Brain pericyte (primary cell): ENCODE results near the gene C5orf24.
"Not testable (repeated sequence)": the region's sequence is repeated elsewhere in the genome, so short reads cannot be mapped to it uniquely, and the experiment has no call there.

Experiments used
- DNase-seq: peaks from one replicate; pipeline ENCODE4 v3.0.0-alpha.2; 2012; ENCODE audit warnings: low read depth, low spot score

Gene C5orf24

DNA sequence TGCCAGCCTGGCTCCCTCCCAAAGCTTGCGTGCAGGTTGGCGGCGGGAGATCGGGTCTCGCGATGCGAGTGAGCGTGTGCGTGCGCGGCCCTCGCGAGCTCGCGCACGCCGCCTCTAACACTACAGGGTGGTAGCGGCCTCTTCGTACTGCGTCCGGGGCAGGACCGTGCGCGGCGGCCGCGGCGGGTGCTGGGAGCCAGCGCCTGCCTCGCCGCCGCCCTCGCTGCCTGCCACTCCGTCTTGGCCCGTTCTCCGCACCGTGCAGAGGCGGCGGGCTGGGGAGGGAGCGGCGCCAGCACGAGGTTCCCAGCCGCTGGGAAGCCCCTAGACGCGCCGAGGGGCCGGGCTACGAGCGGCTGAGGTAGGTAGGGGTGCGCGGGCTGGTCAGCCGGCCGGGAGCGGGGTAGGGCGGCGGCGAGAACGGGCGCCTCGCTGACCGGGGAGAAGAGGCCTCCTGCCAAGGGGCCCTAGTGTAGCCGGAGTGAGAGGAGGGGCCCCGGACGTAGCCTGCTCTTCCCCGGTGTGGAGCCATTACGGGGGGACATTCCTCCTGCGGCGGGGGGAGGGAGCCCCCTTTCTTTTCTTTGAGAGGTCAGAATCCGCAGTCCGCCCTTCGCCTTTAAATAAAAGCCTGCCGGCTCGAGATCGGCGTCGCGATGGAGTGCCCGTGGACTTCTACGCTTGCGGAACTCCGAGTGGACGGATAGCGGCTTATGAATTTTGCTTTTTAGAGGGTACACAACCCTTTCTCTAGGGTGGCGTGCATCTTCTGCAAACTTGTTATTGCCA, at the start of gene C5orf24:
Gene C5orf24, plus strand, starts transcription at position 117 of the 789 bp plus-strand sequence. CDS start 8,933 bp downstream, outside the sequence.
- DNase-seq = peak; percentile 93

DNA sequence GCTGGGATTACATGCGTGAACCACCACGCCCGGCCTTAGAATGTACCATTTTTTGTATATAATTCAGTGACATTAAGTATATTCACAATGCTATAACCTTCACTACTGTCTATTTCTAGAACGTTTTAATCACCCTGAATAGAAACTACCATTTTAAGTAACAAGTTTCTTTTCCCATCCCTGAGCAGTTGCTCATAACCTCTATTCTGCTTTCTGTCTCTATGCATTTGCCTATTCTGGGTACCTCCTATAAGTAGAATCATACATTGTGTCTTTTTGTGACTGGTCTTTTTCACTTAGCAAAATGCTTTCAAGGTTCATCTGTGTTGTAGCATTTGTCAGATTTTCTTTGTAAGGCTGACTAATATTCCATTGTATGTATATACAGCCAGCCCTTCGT, 47.3 kb upstream of the C5orf24 start:
- no peak for DNase-seq

DNA sequence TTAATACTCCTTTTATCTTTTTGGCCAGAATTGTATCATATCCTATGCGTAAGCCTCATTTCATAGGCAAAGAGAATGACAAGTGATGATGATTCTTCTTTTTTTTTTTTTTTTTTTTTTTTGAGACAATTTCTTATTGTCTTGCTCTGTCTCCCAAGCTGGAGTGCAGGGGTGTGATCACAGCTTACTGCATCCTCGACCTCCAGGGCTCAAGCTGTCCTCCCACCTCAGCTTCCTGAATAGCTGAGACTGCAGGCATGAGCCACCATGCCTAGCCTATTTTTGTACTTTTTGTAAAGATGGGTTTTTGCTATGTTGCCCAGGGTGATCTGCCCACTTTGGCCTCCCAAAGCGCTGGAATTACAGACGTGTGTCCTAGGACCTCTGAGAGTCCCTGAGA, 41.9 kb upstream of the C5orf24 start:
- no peak for DNase-seq

DNA sequence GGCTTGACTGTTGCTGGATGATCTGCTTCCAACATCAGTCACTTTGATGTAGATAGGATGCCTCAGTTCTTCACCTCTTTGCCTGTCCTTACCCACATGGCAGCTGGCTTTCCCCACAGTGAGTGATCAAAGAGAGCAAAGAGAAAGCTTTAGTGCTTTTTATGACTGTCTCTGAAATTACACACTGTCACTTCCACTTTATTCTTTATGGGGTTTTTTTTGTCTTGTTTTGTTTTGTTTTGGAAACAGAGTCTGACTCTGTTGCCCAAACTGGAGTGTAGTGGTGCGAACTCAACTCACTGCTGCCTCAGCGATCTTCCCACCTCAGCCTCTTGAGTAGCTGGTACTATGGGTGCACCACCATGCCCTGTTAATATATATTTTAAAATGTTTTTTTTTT, 32.4 kb upstream of the C5orf24 start:
- no peak for DNase-seq

DNA sequence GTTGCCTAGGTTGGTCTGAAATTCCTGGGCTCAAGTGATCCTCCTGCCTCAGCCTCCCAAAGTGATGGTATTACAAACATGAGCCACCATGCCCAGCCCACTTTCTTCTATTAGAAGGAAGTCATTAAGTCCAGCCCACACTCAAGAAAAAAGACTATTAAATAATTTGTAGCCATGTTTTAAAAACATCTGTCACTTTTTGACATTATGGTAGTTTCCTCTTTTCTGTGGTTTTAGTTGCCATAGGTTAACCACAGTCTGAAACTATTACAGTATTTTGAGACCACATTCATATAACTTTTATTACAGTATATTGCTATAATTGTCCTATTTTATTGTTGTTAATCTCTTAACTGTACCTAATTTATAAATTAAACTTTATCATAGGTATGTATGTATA, 31.9 kb upstream of the C5orf24 start:
- no peak for DNase-seq

DNA sequence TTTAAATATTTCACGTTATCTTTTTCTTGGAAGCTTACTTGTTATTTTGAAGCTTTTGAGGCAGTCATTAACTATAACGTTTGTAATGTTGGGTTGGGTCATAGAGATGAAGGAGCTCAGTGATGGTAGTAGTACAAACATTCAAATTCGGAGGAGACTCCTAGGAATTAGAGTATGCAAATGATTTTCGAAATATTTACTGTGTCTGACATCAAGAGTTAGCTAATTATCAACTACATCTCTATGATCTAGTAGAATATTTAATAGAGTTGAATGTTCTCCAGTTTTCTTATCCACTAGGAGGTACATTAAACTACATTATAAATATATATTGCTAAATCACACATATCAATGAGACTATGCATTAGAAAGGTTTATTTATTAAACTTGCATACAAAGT, 28.8 kb upstream of the C5orf24 start:
- DNase-seq = no peak

DNA sequence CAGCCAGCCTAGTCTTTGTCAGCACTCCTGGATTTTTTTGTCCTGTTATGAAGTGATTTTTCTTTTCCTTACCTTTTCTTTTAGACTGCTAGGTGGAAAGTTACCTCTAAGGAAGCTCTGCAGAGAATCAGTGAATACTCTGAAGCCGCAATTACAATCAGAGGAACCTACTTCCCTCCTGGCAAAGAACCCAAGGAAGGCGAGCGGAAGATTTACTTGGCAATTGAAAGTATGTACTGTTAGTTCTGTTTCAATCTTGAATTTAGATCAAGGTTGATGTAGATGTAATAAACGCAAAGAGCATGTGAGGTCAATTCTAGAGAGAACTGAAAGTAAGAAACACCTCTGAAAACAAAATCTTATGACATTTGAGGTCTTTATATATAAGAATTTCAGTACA, 27.0 kb upstream of the C5orf24 start:
- DNase-seq = no peak

DNA sequence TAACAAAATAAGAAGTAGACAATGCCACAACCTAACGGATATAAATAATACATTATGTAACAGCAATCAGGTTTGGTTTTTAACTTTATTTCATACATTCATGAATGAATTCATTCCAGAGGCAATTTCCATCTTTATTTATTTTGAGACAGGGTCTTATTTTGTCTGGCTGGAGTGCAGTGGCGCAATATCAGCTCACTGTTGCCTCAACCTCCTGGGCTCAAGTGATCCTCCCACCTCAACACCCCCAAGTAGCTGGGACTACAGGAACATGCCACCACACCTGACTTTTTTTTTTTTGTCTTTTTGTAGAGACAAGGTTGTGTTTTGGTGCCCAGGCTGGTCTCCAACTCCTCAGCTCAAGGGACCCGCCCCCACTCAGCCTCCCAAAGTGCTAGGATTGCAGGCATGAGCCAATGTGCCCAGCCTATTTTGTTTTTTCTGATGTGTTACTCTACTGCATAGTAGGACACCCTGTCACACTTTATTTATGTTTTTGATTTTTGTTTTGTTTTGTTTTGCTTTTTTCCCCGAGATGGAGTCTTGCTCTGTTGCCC, 26.3 kb upstream of the C5orf24 start:
- DNase-seq = no peak

DNA sequence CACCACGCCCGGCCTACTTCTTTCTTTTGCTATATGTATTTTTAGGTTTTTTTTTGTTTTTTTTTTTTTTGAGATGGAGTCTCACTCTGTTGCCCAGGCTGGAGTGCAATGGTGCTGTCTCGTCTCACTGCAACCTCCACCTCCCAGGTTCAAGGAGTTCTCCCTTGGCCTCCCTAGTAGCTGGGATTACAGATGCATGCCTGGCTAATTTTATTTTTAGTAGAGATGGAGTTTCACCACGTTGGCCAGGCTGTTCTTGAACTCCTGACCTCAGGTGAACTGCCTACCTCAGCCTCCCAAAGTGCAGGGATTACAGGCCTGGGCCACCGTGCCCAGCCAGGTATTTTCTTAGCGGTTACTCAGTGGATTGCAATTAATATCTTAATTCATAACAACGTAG, 23.9 kb upstream of the C5orf24 start:
- DNase-seq = no peak

DNA sequence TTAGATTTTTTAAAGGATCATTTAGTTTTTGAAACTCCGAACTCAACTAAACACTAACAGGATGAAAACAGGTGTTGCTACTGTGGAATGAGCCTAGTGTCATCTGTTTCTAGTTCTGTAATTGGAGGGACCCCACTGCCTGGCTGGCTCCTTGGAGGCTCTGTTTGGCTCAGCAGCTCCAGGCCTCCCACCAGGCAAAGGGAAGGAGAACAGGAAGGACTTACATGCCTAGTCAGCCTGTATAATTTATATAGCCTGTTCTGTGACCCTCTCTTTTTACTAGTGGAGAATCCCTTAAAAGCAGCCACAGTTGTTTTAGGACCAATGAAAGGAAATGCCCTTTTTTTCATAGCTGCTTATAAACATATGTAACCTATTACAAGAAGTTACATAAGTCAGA, 21.1 kb upstream of the C5orf24 start:
- DNase-seq = no peak

DNA sequence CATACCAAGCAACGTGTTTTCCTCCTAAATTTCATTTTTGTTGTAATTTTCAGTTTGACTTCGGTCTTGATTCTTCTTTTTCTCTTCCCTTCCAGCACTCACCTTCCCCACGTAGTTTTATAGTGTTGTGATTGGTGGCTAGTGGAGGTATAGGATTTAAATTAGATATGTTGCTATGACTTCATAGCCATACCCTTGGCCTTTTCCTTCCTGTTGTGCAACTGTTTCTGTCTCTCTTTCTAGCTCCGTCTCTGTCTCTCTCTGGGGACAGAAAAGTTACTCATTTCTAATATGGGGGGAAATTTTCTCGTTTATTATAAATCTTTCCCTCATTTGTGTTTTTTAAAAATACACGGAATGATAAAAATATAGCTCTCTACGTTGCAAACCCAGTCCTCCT, 20.6 kb upstream of the C5orf24 start:
- DNase-seq = no peak

DNA sequence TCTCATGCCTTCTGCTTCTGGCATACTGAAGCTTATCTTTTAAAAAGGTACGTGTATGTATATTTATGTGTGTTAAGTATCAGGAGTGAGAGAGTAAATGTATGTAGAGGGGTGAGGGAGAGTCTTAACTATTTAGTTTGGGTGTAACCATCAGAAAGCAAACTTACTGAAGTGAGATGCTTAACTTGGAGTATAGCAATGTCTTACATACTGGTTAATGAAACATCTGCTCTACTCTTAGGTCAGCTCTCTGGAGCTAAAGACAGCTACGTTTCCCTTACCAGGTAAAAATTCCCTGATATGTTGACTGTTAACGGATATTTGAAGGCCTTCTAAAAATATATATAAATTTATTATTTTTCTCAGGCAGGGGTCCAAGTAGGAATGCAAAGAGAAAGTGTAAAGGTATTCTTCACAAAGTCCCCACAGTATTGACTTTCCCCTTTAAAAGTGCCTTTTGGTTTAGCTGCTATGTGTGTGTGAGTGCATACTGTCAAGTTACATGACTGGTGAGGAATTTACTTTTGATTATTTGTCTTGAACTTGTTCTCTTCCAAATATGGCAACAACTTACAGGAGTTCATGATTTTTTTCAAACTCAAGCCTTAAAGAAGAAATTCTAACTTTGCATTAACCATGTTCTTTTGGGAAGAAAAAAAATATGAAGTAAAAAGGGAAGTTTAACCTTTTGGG, 12.3 kb upstream of the C5orf24 start:
- no peak for DNase-seq

DNA sequence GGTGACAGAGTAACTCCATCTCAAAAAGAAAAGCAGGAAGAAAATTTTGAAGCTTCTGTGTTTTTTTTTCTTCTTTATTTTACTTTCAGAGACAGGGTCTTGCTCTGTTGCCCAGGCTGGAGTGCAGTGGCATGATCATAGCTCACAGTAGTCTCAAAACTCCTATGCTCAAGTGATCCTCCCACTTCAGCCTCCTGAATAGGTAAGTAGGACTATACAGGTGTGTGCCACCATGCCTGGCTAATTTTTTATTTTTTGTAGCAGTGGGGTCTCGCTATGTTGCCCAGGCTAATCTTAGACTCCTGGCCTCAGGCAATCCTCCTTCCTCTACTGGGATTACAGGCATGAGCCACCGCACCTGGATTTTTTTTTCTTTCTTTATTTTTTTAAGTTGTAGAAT, 10.1 kb upstream of the C5orf24 start:
- DNase-seq = no peak

DNA sequence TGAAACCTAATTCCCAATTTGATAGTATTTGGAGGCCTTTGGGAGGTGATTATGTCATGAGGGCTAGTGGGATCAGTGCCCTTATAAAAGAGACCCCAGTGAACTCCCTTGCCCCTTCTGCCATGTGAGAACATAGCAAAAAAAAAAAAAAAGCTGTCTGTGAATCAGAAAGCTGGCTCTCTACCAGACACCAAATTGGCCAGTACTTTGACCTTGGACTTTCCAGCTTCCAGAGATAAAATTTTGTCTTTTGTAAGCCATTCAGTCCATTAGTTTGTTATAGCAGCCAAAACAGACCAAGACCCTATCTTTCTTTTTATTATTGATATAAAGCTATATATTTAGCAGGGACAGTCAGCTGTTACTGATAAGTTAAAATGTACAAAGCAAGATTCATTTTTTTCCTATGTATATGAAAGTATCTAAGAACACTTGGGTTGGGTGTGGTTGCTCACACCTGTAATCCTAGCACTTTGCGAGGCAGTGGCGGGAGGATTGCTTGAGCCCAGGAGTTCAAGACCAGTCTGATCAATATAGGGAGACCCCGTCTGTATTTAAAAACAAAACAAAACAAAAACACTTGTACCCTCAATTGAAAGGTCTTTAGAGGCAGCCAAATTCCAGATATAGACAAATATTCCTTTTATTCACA, 8.1 kb upstream of the C5orf24 start:
- DNase-seq = no peak

DNA sequence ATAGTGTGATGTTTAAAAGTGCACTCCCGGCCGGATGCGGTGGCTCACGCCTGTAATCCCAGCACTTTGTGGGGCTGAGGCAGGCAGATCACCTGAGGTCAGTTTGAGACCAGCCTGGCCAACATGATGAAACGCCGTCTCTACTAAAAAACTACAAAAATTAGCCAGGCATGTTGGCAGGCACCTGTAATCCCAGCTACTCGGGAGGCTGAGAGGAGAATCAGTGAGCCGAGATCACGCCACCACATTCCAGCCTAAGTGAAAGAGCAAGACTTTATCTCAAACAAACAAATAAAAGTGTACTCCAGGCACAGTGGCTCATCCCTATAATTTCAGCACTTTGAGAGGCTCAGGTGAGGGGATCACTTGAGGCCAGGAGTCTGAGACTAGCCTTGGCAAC, 7.4 kb upstream of the C5orf24 start:
- DNase-seq = not testable (repeated sequence)

DNA sequence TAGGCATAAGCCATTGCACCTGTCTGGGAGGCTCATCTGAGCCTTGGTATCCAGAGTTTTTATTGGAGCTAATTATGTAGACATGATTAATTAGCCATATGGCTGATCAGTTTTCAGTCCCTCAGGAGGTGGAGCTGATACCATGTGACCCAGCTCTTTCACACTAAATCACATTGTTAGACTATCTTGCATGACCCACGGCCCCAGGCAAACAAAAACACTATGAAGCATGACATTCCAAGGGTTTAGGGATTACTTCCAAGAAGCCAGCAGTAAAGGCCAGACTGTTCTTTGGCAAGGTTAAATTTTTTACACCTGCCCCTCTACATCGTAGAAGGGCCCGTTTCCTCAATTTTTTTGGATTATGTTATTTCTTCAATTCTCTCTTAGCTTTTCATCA, 5.0 kb upstream of the C5orf24 start:
- no peak for DNase-seq

DNA sequence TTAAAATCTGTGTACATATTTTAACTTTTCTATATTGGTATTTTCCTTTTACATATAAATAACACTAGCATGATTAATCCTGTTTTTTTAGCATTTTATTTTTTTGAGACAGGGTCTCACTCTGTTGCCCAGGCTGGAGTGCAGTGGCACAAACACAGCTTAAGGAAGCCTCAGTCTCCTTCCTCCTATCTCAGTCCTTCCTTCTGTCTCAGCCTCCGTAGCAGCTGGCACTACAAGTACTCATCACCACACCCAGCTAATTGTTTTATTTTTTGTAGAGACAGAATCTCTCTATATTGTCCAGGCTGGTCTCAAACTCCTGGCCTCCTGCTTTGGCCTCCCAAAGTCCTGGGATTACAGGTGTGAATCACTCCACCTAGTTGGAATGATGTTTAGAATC, 1.5 kb upstream of the C5orf24 start:
- no peak for DNase-seq

DNA sequence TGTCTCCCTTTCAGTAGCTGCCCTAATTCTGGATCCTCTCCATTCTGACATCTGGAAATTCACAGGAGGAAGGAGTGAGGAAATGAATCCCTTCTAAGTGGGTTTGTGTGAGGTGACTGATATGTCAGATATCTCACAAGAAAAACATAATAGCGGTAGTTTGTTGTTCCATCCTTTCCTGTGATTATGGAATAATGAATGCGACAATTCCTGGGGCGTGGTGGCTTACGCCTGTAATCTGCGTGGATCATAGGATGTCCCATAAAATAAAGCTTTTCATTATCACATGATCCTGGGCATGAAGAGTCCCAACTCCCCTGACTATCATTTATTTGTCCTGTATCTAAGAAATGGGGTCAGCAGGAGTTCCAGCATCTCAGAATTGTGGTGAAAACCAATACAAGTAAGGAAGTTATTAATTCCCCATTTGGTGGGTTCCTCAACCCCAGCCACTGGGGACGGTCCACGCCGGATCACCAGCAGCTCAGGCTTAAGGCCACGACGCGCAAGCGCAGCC, 375 bp upstream of the C5orf24 start:
- no peak for DNase-seq

DNA sequence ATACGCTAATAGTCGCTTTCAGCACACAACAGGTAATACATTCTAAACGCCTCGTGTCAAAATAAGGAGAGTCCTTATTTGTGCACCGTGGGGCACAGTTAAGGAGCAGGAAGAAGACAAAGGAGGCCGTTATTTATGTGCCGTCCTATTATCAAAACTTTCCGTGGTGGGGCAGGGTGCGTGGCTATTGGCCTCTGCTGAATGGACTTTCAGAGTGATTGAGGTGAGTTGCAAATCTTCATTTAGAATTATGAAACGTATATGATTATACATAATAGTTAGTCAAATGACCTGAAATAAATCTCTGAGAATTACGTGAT, 833 bp downstream of the C5orf24 start:
- DNase-seq = no peak

DNA sequence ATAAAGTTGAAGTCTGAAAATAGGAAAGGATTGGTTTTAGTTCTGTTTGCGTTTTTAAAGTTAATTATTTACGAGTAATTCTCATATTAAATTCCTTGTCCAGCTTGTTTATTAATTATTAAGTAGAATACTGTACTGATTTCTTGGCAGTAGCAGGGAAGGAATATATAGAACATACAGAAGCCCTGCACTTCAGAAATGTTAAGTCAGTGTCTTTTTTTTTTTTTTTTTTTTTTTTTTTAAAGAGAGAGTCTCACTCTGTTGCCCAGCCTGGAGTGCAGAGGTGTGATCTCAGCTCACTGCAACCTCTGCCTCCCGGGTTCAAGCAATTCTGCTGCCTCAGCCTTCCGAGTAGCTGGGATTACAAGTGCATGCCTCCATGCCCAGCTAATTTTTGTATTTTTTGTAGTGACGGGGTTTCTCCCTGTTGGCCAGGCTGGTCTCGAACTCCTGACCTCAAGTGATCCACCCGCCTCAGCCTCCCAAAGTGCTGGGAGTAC, 3.7 kb downstream of the C5orf24 start:
- not testable (repeated sequence) for DNase-seq

DNA sequence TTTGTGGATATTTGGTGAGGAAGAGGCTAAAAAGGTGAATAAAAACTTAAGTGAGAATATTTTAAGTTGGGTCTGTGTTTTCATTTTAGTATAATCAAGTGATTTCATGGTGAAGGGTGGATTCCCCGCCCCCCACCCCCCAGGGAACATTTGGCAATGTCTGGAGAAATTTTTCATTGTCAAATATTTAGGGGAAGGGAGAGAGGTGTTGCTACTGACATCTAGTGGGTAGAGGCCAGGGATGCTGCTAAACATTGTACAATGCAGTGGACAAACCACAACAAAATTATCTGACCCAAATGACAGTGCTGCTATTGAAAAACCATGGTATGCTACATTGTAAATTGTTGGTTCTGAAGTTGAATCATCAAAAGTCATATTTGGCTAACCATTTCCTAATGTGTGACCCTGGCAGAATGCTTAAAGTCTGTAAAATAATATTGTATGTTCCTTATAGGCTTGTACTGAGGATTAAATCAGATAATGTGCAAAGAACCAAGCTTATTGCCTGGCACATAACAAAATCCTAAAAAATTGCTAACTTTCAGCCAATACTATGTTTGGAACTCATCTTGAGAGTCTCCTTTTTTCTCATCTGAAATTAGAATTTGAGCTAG, 5.6 kb downstream of the C5orf24 start:
- DNase-seq = no peak

DNA sequence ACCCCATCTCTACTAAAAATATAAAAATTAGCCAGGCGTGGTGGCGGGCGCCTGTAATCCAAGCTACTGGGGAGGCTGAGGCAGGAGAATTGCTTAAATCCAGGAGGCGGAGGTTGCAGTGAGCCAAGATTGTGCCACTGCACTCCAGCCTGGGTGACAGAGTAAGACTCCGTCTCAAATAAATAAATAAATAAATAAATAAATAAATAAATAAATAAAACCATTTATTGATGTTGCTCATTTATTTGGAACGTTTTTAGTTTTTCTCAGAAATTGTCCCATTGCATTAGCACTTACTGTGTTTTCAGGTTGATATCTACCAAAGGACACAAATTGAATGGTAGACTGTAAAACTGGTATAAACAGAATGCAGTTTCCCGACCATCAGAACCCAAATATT, 10.7 kb downstream of the C5orf24 start:
- DNase-seq = not testable (repeated sequence)
